PC-3 (cell line): ENCODE data around the gene INMT. TPM values are rescaled to one million over a fixed set of nuclear protein-coding genes. Genes with fewer than 3 reads are reported as not detected.

Source experiments
- ATAC-seq: fragments of 200-7000 bp; cut with Tn5 transposase; 2 replicates; pipeline ENCODE4 v1.9.1; 2020; ENCODE audit warnings: mild to moderate bottlenecking, moderate library complexity
- BruUV-seq: library from RNA; stranded (reverse); fragments of 400-500 nt; replicated peaks from 2 replicates; lab custom pipeline; 2021; lab: Mats Ljungman, UMichigan
- CTCF ChIA-PET: fragments of 300-600 bp; sonication (Branson Sonifier 250); formaldehyde crosslinking; loops from one replicate; lab custom pipeline; 2022; ENCODE audit warnings: antibody characterized with exemption; lab: Charles Lee
- POLR2A ChIA-PET: fragments of 300-600 bp; sonication (Branson Sonifier 250); formaldehyde crosslinking; loops from one replicate; lab custom pipeline; 2022; ENCODE audit warnings: antibody characterized with exemption; ENCODE audit not compliant: unreplicated experiment; lab: Charles Lee
- DNase-seq: peaks from one replicate; pipeline ENCODE4 v3.0.0-alpha.2; 2015
- H2AFZ ChIP-seq: fragments of 300-600 bp; sonication (generic); 2 replicates; pipeline ENCODE4 v1.6.0; 2016; ENCODE audit warnings: antibody characterized with exemption, low read length
- H3F3A ChIP-seq: fragments of 300-600 bp; sonication (generic); one replicate; pipeline ENCODE4 v1.6.0; 2017; ENCODE audit warnings: antibody characterized with exemption, low read length, control low read depth, mild to moderate bottlenecking; ENCODE audit not compliant: unreplicated experiment
- H3K27ac ChIP-seq: fragments of 300-600 bp; sonication (generic); 2 replicates; pipeline ENCODE4 v1.5.1; 2016; ENCODE audit warnings: mild to moderate bottlenecking, low read length
- H3K27me3 ChIP-seq: fragments of 300-600 bp; sonication (generic); 2 replicates; pipeline ENCODE4 v1.6.1; 2016; ENCODE audit warnings: low read length, mixed read lengths
- H3K36me3 ChIP-seq: fragments of 300-600 bp; sonication (generic); 2 replicates; pipeline ENCODE4 v1.6.1; 2016; ENCODE audit warnings: low read depth, mixed run types, low read length, mixed read lengths
- H3K4me1 ChIP-seq: fragments of 300-600 bp; sonication (generic); 2 replicates; pipeline ENCODE4 v1.5.1; 2016; ENCODE audit warnings: low read length; ENCODE audit not compliant: insufficient read depth
- H3K4me2 ChIP-seq: fragments of 300-600 bp; sonication (generic); 2 replicates; pipeline ENCODE4 v1.6.0; 2016; ENCODE audit warnings: low read length
- H3K4me3 ChIP-seq: fragments of 300-600 bp; sonication (generic); 2 replicates; pipeline ENCODE4 v1.5.1; 2016; ENCODE audit warnings: mild to moderate bottlenecking, low read length, mixed read lengths
- H3K79me2 ChIP-seq: fragments of 300-600 bp; sonication (generic); 2 replicates; pipeline ENCODE4 v1.6.1; 2017; ENCODE audit warnings: low read length, mixed read lengths
- H3K9ac ChIP-seq: fragments of 300-600 bp; sonication (generic); 2 replicates; pipeline ENCODE4 v1.6.0; 2016; ENCODE audit warnings: mild to moderate bottlenecking, low read length
- H3K9me2 ChIP-seq: fragments of 300-600 bp; sonication (generic); replicated peaks from 2 replicates; pipeline ENCODE4 v1.6.1; 2016; ENCODE audit warnings: mixed run types, low read length, mixed read lengths
- H3K9me3 ChIP-seq: fragments of 300-600 bp; sonication (generic); 2 replicates; pipeline ENCODE4 v1.6.1; 2016; ENCODE audit warnings: low read length, mixed read lengths
- H4K20me1 ChIP-seq: fragments of 300-600 bp; sonication (generic); 2 replicates; pipeline ENCODE4 v1.6.1; 2016; ENCODE audit warnings: low read length, mixed read lengths
- CTCF ChIP-seq: fragments of 300-600 bp; sonication (generic); conservative IDR thresholded peaks from 2 replicates; pipeline ENCODE4 v1.5.1; 2017; ENCODE audit warnings: antibody characterized with exemption, low read depth, mild to moderate bottlenecking, low read length
- EZH2 ChIP-seq: fragments of 300-600 bp; sonication (generic); IDR thresholded peaks from one replicate; pipeline ENCODE4 v1.6.1; 2017; ENCODE audit warnings: antibody characterized with exemption, mild to moderate bottlenecking, low read length; ENCODE audit not compliant: unreplicated experiment
- EZH2phosphoT487 ChIP-seq: fragments of 300-600 bp; sonication (generic); IDR thresholded peaks from 2 replicates; pipeline ENCODE4 v1.6.1; 2018; ENCODE audit warnings: mild to moderate bottlenecking, antibody characterized with exemption, low read length, borderline replicate concordance
- intact Hi-C: fragments of 100-400 bp; cut with micrococcal nuclease; formaldehyde crosslinking; loops from 2 replicates; pipeline ENCODE4 v1.9.0; 2023
- total RNA-seq: library from RNA; depleted of rRNA; stranded (reverse); fragments of >200 nt; gene quantifications from 2 replicates; pipeline ENCODE4 v1.2.3, GENCODE V29; 2014

Gene INMT
- total RNA-seq, 1 experiment from 2014 or later, result not detected

GRCh38 chr7:30771880-30772425 lies 20.0 kb downstream of the INMT start:
- peak overlapping the region; percentile 65 for H3K9ac ChIP-seq
- H3K79me2 ChIP-seq, result peaks cover 8% of the 10 kb centered on the region; the same call in 1 of the 2 replicates
- peak overlapping the region; percentile 98 for H3K4me3 ChIP-seq
- DNase-seq (no peak), ATAC-seq (peak; percentile 23)
- H3K27ac ChIP-seq, result no peak overlapping the region
- no peaks in the 10 kb centered on the region for H3K9me2 ChIP-seq
- H3K27me3 ChIP-seq, result no peaks in the 10 kb centered on the region
- intact Hi-C loops, result no loop called here
- H3K36me3 ChIP-seq, result no peaks in the 10 kb centered on the region
- peak overlapping the region; percentile 91 for H3K4me2 ChIP-seq
- POLR2A ChIA-PET, result no interaction called here
- H2AFZ ChIP-seq, result peak overlapping the region; percentile 99
- CTCF ChIA-PET, result no interaction called here
- no peaks in the 10 kb centered on the region for H3F3A ChIP-seq
- no peaks in the 10 kb centered on the region for H3K9me3 ChIP-seq
- no peaks in the 10 kb centered on the region for H4K20me1 ChIP-seq
- H3K4me1 ChIP-seq, result 0 out of 2 replicates have a peak, but pooled peaks cover 6% of the 10 kb centered on the region
- TF ChIP-seq CTCF (no peak), EZH2 (no peak), EZH2phosphoT487 (no peak)
- TSS peak; percentile 50 for BruUV-seq

- no peaks in the 10 kb centered on the region for H4K20me1 ChIP-seq
- ATAC-seq (no peak), DNase-seq (no peak)
- no peaks in the 10 kb centered on the region for H3K36me3 ChIP-seq
- H3K4me2 ChIP-seq, result peak overlapping the region; percentile 91; the same call in 1 of the 2 replicates
- no peaks in the 10 kb centered on the region for H3K9me2 ChIP-seq
- no peaks in the 10 kb centered on the region for H3K27me3 ChIP-seq
- H3K27ac ChIP-seq, result no peak overlapping the region
- H2AFZ ChIP-seq, result no peak overlapping the region
- TF ChIP-seq EZH2 (no peak), EZH2phosphoT487 (no peak)
- POLR2A ChIA-PET, result no interaction called here
- no peak overlapping the region for H3K9ac ChIP-seq
- 0 out of 2 replicates have a peak, but pooled peaks cover 6% of the 10 kb centered on the region for H3K4me1 ChIP-seq
- H3F3A ChIP-seq, result no peaks in the 10 kb centered on the region
- no peaks in the 10 kb centered on the region for H3K9me3 ChIP-seq
- BruUV-seq, result no TSS peak
- peaks cover 8% of the 10 kb centered on the region; the same call in 1 of the 2 replicates for H3K79me2 ChIP-seq
- no peak overlapping the region for H3K4me3 ChIP-seq
- CTCF ChIA-PET, result interaction anchor here (0.7 kb wide), 1 partner anchor 18 kb away, joined by 3 read pairs; no protein-coding TSS in a partner anchor
- intact Hi-C loops, result no loop called here
Measured at GRCh38 chr7:30772984-30773383, 21.0 kb downstream of the INMT start.

GRCh38 chr7:30775992-30776391 lies 24.1 kb downstream of the INMT start:
- ChIA-PET POLR2A (no interaction called here), CTCF (no interaction called here)
- Histone ChIP-seq H3K27me3 (no peaks in the 10 kb centered on the region), H3K4me1 (0 out of 2 replicates have a peak, but pooled peaks cover 6% of the 10 kb centered on the region), H3K36me3 (no peaks in the 10 kb centered on the region), H4K20me1 (no peaks in the 10 kb centered on the region), H3K9ac (no peak overlapping the region), H3F3A (no peaks in the 10 kb centered on the region), H3K27ac (no peak overlapping the region), H3K4me3 (no peak overlapping the region), H3K79me2 (peaks cover 8% of the 10 kb centered on the region; the same call in 1 of the 2 replicates), H2AFZ (no peak overlapping the region), H3K9me2 (no peaks in the 10 kb centered on the region), H3K9me3 (no peaks in the 10 kb centered on the region), H3K4me2 (no peak overlapping the region)
- ATAC-seq, result no peak
- intact Hi-C loops, result no loop called here
- no peak for DNase-seq
- TF ChIP-seq CTCF (no peak), EZH2phosphoT487 (no peak), EZH2 (no peak)
- no TSS peak for BruUV-seq
